GM23248 (cell line): Measurements from ENCODE around the gene TNNT2.

ENCODE experiments used
- EZH2 ChIP-seq: fragments of 200-600 bp; sonication (generic); IDR thresholded peaks from 2 replicates; pipeline ENCODE4 v1.6.1; 2018; ENCODE audit warnings: antibody characterized with exemption, mild to moderate bottlenecking; ENCODE audit not compliant: insufficient read depth, poor library complexity, severe bottlenecking
- EZH2phosphoT487 ChIP-seq: fragments of 200-600 bp; sonication (generic); IDR thresholded peaks from 2 replicates; pipeline ENCODE4 v1.6.1; 2018; ENCODE audit warnings: antibody characterized with exemption, moderate library complexity, mild to moderate bottlenecking, low read depth; ENCODE audit not compliant: insufficient read depth

DNA sequence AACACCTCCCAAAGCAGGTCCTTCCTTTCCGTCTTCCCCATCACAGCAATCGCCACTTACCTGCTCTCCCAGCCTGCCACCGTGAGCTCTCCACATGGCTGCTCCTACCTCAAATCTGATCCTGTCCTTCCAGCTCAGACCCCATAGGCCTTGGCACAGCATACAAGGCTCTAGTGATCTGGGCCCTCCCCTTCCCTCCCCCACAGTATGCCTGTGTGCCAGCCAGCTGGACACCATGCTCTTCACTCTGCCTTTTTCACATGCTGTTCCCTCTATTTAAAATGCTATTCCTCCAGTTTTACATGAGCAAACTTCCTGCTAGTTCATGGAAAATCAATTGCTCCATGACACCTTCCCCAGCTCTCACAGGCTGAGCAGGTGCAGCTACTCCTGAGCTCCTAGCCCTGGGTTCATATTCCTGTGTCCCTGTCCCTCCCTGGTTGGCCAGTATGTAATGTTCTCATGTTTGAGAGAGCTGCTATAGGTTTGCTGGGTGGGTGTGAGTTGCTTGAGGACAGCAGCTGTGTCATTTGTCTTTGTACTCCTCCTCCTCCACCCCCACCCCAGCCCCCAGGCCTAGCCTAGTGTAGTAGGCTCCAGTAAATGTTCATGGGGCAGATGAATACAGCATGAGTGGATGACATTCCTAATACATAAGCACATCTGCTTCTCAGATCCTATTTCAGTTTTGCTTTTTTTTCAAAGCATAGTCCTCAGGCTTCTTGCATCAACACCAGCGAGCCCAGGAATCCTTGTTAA lies 6.3 kb upstream of the TNNT2 start:
- TF ChIP-seq EZH2 (no peak), EZH2phosphoT487 (no peak)
